Lung (tissue), 12 donors: Measurements from ENCODE around the gene TMEM62. TPM values are rescaled to one million over a fixed set of nuclear protein-coding genes. Genes with fewer than 3 reads are reported as not detected.
A peak's percentile ranks its signal among the peaks of the same experiment; 100 is the strongest.

Source experiments
- ATAC-seq: fragments of 200-7000 bp; cut with Tn5 transposase; one replicate; pipeline ENCODE4 v1.9.1; 2020; ENCODE audit warnings: moderate number of reproducible peaks; ENCODE audit not compliant: insufficient read depth, low FRiP score
- DNase-seq, 3 donors: peaks; one replicate each; pipeline ENCODE4 v3.0.0-alpha.2; 2013 to 2017
- H3K27ac ChIP-seq, 2 donors: one replicate each; pipeline ENCODE4 v1.5.1; 2013; ENCODE audit warnings: mild to moderate bottlenecking in 2 of 2, moderate library complexity in 2 of 2, control low read depth in 1 of 2, inconsistent platforms in 1 of 2, low read depth in 1 of 2, low read length in 1 of 2
- H3K27me3 ChIP-seq, 3 donors: one replicate each; pipeline ENCODE4 v1.5.1; 2013; ENCODE audit warnings: low read length in 2 of 3; ENCODE audit not compliant: control insufficient read depth in 3 of 3, insufficient read depth in 3 of 3
- H3K36me3 ChIP-seq, 4 donors: one replicate each; pipeline ENCODE4 v1.5.1; 2013; ENCODE audit warnings: low read length in 4 of 4, mild to moderate bottlenecking in 1 of 4, moderate library complexity in 1 of 4; ENCODE audit not compliant: control insufficient read depth in 4 of 4, insufficient read depth in 4 of 4
- H3K4me1 ChIP-seq, 5 donors: one replicate each; pipeline ENCODE4 v1.5.1; 2013; ENCODE audit warnings: low read length in 5 of 5, mild to moderate bottlenecking in 2 of 5, moderate library complexity in 1 of 5; ENCODE audit not compliant: control insufficient read depth in 5 of 5, insufficient read depth in 5 of 5
- H3K4me3 ChIP-seq: one replicate; pipeline ENCODE4 v1.5.1; 2013; ENCODE audit warnings: mild to moderate bottlenecking, control low read depth, moderate library complexity
- H3K9ac ChIP-seq, 2 donors: one replicate each; pipeline ENCODE4 v1.5.1; 2013; ENCODE audit warnings: low read length in 2 of 2, control low read depth in 1 of 2; ENCODE audit not compliant: insufficient read depth in 1 of 2
- H3K9me3 ChIP-seq, 4 donors: one replicate each; pipeline ENCODE4 v1.5.1; 2013; ENCODE audit warnings: low read length in 3 of 4, mild to moderate bottlenecking in 1 of 4, moderate library complexity in 1 of 4; ENCODE audit not compliant: control insufficient read depth in 4 of 4, insufficient read depth in 3 of 4
- CTCF ChIP-seq: IDR thresholded peaks from 2 replicates; pipeline ENCODE4 v1.5.1; 2012; ENCODE audit warnings: mild to moderate bottlenecking; ENCODE audit errors: control extremely low read depth, extremely low read depth
- WGBS, 2 donors: extraction: QIAGEN DNeasy Blood & Tissue Kit; methylation state at CpG; one replicate each; pipeline ENCODE4 v1.1.7; 2013; 5-methylcytosine and 5-hydroxymethylcytosine counted together
- polyA plus RNA-seq, 2 donors: library from polyadenylated mRNA; stranded (reverse); fragments of 200-250 nt; gene quantifications; one replicate each; pipeline ENCODE4 v1.2.1, GENCODE V29; 2013
- total RNA-seq, 2 donors: library from RNA; depleted of rRNA in 1 of 2; stranded (reverse); fragments of >200 nt in 1 of 2; gene quantifications; one replicate each; pipeline ENCODE4 v1.2.1, GENCODE V29; 2014 to 2021
- donor health status: control.
- donor health status: control.
- donor health status: Bipolar disorder and iron deficiency.
- donor health status: healthy.
- donor health status: DM: yes; HTN: yes; CAD: no.

Gene TMEM62
- total and polyA plus RNA-seq, 4 donors = 15.1 to 25.7 (median 21.6) TPM

GRCh38 chr15:43111354-43111753 lies 22.0 kb upstream of the TMEM62 start:
- H3K27ac ChIP-seq = no peak overlapping the region
- 74 to 76% methylated on average over 3 of the region's 3 CpGs for WGBS, 2 donors
- no peak for ATAC-seq

GRCh38 chr15:43118286-43118685 lies 15.1 kb upstream of the TMEM62 start:
- Histone ChIP-seq H3K9ac (no peak overlapping the region), H3K4me1 (peaks cover 0 to 4% (median 0%) of the 10 kb centered on the region in 5 donors), H3K4me3 (no peak overlapping the region), H3K27ac (no peak overlapping the region), H3K9me3 (no peaks in the 10 kb centered on the region), H3K36me3 (no peaks in the 10 kb centered on the region), H3K27me3 (peaks cover 0 to 3% (median 3%) of the 10 kb centered on the region in 3 donors)
- no peak for TF ChIP-seq CTCF
- ATAC-seq = no peak
- WGBS, 2 donors = 71% methylated on average over 1 of the region's 1 CpG
- DNase-seq = no peak

More at GRCh38 chr15:43111354-43111753, 22.0 kb upstream of the TMEM62 start:
- Histone ChIP-seq H3K9ac (no peak overlapping the region), H3K4me3 (no peak overlapping the region), H3K9me3 (no peaks in the 10 kb centered on the region), H3K27me3 (no peaks in the 10 kb centered on the region), H3K36me3 (no peaks in the 10 kb centered on the region), H3K4me1 (peaks cover 0 to 5% (median 0%) of the 10 kb centered on the region in 5 donors)
- TF ChIP-seq CTCF = no peak
- no peak for DNase-seq

GRCh38 chr15:43118829-43119228 lies 14.6 kb upstream of the TMEM62 start:
- Histone ChIP-seq H3K27me3 (peaks cover 0 to 3% (median 3%) of the 10 kb centered on the region in 3 donors), H3K9me3 (no peaks in the 10 kb centered on the region), H3K9ac (no peak overlapping the region), H3K36me3 (no peaks in the 10 kb centered on the region), H3K4me1 (peaks cover 0 to 4% (median 0%) of the 10 kb centered on the region in 5 donors), H3K27ac (no peak overlapping the region), H3K4me3 (no peak overlapping the region)
- 94 to 97% methylated on average over 2 of the region's 2 CpGs for WGBS, 2 donors
- ATAC-seq = no peak
- no peak for TF ChIP-seq CTCF
- no peak for DNase-seq

- peak in 1 of 3 donors; percentile 6 for DNase-seq
- 49 to 55% methylated on average over 2 of the region's 2 CpGs for WGBS, 2 donors
- Histone ChIP-seq H3K9me3 (no peaks in the 10 kb centered on the region), H3K4me3 (no peak overlapping the region), H3K9ac (no peak overlapping the region), H3K36me3 (no peaks in the 10 kb centered on the region), H3K27ac (no peak overlapping the region), H3K27me3 (peaks cover 0 to 3% (median 3%) of the 10 kb centered on the region in 3 donors), H3K4me1 (peaks cover 0 to 4% (median 0%) of the 10 kb centered on the region in 5 donors)
- ATAC-seq = no peak
- no peak for TF ChIP-seq CTCF
Observed at GRCh38 chr15:43121863-43122262, 11.5 kb upstream of the TMEM62 start.
